GM18502 (cell line): ENCODE results near the gene URI1.

Experiments used
- ATAC-seq: cut with Tn5 transposase; IDR thresholded peaks from one replicate; pipeline ENCODE4 v1.9.1; 2021; ENCODE audit warnings: mild to moderate bottlenecking; ENCODE audit not compliant: unreplicated experiment, poor library complexity

The URI1 gene

DNA sequence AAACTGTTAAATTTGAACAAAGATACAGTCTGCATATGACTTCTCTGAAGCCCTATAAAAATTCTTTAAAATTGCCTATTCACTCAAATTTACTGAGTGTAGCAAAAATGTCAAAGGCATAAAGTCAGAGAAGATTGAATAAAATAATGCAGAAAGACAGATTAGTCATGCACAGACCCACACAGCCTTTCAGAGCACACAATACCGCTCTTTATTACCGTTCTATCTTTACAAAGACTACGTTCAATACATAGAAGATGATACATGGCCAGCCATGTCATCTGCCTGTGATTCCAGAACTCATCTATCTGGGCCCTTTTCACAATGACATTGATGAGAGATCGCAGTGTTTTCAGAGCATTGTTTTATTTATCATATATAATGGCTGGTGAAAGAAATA is 107.2 kb downstream of the URI1 start:
- ATAC-seq, result no peak

DNA sequence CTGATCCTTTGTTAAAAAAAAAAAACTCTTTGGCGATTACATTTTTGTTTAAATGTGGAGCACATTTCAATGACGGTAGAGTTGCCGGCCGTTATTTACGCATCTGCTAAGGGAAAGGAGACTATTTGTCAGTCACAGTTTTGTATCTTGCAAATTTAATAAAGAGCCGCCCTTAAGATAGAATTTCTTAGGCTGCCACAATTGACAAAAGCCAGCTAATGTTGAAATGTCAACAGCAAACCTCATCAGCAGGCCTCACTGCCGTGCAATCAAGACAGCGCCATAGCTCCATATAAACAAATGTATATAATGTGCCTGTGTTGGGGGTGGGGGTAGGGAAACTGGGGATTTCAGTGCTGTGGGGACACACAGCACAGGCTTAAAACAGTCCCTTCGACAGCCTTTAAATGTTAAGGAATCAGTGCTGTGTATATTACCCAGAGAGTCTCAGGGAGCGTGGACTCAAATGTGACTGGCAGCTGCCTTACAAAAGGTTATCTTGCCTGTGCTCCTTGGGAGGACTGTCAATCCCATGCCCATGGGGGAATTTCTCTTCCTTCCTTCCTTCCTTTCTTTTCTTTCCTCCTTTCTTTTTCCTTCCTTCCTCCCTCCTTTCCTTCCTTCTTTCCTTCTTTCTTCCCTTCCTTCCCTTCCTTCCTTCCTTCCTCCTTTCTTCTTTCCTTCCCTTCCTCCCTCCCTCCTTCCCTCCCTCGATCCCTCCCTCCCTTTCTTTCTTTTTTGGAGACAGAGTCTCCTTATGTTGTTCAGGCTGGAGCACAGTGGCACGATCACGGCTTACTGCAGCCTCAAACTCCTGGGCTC is 108.0 kb downstream of the URI1 start:
- ATAC-seq, result no peak

DNA sequence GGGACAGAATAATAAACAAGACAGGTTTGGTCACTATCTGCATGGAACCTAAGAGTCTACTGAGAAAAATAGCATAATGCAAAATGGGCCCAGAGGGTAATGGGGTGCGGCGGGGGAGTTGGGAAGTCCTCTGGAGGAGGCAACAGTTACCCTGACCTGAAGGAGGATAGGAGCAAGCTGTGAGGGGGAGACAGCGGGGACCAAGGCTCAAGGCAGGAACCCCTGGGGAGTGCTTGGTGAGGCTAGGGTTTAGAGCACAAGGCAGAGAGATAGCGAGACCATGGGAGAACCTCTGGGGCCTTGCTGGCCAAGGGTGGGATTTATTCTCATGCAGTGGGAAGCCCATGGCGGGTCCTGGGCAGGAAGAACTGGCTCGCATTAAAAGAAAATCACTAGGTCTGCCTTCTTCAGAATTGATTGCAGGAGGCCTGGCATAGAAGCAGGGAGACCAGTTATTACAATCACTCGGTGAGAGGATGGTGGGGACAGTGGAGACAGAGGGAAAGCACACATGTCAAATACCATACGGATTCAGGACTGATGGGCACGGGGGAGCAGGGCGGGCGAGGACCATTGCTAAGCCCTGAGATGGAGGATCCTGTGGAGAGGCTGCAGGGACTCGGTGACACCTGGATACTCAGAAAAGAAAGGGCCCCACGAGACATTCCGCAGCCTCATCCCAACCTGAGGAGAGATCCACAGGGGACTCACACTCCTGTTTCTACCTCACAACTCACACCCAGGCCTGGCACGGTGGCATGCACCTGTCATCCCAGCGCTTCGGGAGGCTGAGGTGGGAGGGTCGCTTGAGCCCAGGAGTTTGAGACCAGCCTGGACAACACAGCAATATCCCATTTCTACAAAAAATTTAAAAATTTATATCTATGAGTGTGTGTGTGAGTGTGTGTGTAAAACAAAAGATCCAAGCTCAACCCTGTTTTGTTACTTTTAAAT is 110.4 kb downstream of the URI1 start:
- ATAC-seq, result no peak

DNA sequence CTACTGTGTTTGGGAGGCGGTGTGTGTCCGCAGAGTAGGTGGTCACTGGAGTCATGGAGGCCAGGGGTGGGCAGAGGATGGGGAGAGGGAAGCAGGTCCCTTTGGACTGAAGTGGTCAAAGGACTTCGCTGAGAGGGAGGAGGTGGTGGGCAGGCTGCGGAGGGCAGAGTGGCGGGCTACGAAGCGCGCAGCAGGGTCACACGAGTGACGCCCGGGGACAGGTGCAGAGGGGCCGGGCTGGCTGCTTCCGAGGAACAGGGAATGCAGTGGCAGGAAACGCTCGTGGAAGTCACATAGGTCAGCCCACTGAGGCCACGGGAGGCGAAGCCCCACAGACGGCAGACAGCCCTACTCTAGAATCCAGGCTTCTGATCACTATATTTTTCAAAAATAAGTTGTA is 111.5 kb downstream of the URI1 start:
- ATAC-seq, result no peak

DNA sequence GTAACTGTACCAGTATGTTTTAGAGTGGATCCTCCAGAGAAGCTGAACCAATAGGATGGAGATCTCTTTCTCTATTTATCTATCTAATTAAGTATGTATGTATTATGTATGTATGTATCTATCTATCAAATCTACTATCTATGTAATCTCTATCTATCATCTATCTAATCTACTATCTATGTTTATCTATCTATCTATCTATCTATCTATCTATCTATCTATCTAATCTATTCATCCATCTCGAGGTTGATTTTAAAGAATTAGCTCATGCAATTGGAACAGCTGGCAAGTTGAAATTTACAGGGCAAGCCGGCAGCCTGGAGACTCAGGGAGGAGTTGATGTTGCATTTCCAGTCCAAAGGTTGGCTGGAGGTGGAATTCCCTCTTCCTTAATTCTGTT is 112.2 kb downstream of the URI1 start:
- ATAC-seq, result no peak

DNA sequence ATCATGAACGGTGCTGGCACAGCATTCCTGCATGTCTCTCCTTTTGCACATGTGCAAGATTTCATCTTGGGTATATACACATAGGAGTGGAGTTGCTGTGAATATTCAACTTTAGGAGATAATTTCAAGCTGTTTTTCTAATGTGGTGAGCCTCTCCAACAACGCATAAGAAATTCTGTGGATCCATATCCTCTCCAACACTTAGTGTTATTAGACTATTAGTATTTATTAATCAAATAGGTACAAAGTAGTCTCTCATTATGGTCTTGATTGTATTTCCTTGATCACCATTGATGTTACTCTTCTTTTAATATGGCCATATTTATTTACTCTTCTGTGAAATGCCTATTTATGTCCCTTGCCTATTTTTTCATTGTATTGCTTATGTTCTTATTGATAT is 114.5 kb downstream of the URI1 start:
- no peak for ATAC-seq

DNA sequence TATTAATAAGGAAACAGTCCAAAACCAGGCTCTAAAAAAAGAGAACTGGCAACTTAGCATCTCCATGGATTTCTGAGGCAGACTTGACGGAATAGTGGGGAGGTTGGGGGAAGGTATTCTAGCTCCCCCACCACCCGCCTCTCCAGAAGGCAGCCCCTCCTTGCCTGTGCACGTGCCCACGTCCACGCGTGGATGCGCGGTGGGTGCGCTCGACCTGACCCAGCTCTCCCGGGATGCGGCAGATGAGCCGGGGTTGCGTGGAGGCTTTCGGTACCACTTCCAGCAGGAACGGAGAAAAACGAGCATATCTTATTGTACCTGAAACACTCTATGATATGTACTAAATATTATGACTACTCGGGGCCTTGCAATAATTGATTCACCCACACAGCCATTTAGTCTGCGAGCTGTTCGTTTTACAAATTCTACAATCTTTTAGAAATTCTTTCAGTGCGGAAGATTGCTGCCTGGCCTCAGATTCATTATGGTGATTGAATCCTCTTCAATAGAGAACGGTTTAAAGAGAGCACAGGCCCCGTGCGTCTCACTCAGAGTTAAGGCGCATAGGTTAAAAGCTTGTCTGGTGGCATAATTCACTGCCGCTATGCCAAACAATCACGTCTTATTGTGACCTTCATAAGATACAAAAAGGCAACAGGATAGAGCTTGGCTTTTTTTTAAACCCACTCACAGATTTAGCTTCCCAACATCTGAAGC is 117.9 kb downstream of the URI1 start:
- ATAC-seq, result no peak

DNA sequence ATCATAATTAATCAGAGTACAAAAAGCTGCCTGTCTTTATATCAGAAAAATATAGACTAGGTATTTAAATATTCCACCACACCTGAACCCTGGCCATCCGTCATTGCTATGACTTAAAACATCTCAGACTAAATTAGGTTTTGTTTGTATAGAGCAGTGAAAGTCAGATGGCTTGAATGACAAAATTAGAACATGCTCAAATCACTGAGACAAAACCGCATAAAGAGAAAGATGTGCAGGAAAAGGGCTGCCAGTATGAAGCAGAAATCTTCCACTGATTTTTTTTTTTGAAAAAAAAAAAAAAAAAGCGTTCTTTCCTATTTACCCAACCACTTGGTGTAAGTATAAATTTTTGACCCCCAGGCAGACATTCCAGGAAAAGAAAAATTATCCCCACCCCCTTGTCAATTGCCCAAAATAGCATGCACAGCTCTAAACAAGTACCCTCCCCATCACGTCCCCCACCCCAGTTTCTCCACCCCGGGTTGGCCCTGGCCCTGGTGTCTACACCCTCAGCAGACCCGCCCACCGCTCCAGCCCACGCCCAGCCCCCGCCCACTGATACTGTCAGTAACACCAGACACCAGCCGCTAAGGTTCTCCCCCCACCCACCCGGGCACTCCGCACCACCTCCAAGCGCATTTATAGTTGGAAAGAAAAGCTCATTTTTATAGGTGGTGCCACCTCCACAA is 118.6 kb downstream of the URI1 start:
- ATAC-seq, result no peak

DNA sequence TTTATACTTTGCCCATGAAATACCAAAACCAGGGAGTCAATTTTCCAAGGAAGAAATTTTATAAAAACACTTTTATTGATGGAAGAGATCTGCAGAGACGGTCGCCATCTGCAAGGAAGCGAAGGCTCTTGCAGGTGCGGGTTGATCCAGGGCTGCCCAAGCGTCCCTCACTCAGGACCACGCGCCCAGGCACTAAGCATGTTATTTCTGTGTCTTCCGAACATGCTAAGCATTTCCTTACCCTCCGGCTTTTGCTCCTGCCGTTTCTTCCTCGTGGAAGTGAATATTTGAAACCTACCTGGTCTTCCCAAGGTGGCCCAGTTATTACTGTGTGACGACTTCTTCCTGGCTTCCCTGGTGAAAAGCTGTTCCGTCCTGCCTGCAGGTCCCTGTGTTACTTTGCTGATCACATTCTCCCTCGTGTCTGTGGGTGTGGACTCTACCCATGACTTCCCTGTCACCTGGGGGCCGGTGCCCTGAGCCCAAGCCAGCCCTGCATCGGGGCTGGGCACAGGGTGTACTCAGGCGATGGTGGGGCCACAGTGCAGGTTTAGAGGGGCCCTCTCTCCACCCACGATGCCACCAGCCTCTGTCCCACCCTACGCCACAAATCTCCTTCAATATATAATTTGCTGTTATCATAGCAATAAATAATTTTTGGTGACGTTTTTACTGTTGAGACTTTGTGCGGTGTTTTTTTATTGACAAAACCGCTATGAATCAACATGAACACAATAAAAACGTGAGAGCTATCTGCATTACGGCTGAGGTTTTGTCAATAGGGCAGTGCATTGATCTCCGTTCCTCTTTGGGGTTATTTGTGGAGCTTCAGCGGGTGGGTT is 119.4 kb downstream of the URI1 start:
- no peak for ATAC-seq

DNA sequence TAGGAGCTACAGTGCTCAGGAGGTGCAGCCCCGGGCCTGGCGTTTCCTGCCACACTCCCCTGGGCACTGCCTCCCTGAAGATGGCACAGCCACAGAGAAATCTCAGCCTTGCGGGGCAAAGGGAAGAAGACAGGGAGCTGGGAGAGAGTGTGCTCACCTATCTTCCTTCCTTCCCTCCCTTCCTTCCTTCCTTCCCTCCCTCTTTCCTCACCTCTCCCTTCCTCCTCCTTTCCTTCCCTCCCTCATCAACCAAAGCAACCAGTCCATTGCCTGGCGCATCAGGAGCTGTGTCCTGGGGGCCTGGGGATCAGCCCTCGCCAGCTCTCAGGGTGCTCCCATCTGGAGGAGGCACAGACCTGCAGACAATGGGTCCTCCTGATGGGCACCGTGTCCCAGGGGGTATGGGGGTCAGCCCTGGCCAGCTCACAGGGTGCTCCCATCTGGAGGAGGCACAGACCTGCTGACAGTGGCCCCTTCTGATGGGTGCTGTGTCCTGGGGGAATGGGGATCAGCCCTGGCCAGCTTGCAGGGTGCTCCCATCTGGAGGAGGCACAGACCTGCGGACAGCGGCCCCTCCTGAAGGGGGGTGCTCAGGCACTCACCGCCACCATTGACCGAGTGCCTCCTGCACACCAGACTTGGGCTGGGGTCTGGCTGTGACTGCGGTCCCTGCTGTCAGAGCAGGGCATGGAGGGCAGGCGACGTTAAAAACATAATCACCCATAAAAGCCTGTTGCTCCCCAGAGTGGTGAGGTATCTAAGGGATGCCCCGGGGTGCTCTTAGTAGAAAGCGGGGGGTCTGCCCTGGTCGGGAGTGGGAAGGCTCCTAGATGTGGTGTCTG is 120.2 kb downstream of the URI1 start:
- ATAC-seq, result no peak

DNA sequence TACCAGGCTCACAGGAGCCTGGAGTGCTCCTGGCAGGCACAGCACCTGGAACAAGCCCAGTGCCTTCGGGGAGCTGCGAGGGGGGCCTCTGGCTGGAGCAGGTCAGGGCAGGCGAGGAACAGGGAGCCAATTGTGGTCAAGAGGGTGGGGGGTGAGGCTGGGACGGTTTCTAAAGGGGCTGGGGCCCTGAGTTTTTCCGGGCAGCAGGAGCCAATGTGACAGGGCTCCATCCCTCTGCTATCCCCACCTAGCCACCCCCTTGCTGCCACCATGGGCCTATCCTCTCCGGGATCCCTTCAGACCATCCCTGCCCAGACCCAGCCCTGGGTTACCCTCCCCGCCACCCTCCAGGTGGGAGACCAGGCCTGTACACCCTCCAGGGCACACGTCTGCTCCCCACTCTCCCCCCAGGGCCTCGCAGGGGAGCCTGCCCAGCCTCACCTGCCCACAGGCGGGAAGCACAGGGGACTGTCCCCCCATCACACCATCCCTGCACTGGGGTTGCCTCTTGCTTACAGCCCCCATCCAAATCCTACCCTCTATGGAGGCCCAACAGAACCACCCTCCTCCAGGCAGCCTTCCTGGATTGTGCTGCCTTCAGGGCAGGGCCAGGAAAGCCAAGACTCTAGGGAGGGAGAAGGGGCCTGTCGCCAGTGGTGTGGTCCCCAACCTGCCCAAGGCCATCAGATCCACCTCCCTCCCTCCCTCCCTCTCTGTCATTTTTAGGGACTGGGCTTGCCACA is 121.0 kb downstream of the URI1 start:
- ATAC-seq, result no peak

DNA sequence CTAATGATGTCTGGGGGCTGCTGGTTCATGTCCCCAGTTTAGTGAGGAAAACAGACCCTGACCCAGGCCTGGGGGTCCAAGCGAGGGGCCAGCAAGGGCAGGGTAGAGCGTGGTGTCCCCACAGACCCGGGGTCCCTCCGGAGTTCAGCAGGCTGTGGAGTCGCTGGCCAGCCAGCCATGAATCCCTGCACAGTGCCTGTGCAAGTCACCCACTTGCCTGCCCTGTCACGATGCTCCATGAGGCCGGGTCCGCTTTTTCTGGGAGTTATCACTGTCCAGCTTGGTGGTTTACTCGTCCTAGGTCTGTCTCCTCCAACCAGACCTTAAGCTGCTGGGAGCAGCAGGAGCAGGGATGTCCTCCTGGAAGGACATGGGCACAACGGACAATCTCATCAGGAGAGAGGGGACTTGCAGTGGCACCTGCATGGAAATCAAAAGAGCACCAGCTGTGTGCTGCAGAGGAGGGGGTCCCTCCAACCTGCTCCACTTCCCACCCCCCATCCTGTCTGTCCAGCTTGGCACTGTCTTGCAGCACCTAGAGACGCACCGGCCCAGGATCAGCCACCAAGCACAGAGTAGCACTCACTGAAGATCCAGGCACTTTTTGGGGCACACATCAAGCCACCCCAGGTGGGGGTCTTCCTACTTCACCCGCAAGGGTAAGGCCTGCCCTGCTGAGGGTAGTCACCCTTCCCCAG is 121.8 kb downstream of the URI1 start:
- ATAC-seq, result no peak

DNA sequence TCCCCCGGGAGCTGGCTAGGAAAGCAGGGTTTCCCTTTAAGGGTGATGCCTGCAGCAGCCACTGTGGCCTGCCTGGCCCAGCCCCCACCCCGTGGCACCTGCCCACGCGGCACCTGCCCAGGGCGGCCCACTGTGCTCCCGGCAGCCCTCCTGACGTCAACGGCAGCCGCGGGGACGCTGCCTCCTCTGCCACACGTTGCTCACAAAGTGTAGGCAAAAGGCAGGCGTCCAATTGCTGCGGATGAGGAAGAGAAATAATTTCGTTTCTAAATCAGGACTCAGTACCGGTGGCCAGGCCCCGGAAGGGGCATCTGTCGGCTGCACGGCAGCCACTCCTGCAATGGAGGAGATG is 122.3 kb downstream of the URI1 start:
- no peak for ATAC-seq

DNA sequence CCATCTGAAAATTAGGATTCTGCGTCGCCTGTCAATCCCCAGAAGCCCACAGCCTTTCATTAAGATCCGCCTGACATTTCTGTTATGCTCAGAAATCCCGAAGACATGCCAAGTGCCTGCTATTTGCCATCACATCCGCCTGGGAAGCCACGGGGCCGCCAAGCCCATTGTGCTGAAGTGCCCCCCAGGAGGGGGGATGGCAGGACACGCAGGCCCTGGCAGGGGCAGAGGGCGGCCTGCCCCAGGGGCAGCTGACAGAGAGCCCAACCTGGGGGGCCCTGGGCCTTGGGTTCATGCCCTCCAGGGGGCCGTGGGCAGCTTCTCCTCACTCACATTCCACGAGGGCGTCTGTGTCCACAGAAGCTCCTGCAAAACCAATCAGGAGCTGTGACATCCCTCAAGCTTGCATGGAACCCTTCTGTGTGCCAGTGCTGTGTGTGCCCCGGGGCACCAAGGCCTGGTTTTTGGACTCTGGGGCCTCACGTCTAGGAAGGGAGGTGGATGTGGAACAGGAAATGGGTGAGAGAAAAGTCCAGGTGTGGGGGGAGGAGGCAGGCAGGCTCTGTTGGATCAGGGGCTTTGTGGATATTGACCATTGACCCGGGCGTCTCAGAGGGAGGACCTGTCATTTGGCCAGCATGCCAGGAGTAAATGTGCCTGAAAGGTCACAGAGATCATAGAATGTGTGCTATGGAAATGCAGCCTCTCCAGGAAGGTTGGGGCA is 122.9 kb downstream of the URI1 start:
- ATAC-seq, result no peak

DNA sequence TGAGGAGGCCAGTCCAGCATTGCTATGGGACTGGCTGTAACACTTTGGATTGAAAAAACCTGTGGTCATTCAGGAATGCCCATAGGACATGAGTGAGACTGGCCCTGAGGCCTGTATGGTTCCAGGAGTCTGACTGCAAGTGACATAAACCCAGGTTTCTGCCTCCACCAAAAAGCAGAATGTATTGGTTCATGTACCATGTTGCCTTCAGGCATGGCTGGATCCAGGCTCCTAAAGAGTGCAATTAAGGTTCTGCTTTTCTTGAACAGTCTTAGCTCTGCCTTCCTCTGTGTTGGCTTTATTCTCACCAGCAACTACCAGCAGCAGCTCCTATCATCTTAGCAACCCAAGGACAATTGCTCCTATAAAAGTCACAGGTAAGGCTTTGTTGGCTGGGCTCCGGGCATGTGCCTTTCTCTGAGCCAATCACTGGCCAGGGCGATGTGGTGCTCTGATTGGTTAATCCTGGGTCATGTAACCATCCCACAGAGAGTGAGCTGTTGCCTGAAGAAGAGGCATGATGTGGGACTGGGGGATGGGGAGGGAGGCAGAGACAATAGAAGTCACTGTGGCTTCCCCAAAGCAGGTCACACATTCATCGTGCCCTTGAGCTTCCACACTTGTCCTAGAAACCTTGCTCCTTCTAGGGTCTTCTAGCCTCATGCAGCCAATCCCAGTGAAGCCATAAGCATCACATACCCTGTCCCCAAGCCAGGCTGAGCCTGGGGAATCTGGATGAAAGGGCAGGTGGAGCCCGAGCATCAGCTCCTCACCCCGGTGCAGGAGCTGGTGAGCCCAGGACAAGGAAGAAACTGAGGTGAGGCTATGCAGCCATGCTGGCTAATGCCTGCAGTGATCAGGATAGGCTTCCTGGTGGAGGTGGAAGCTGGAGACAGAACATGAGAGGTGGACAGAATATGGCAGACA is 123.9 kb downstream of the URI1 start:
- ATAC-seq, result no peak
